Measurements from ENCODE around the gene SOAT2.

DNA sequence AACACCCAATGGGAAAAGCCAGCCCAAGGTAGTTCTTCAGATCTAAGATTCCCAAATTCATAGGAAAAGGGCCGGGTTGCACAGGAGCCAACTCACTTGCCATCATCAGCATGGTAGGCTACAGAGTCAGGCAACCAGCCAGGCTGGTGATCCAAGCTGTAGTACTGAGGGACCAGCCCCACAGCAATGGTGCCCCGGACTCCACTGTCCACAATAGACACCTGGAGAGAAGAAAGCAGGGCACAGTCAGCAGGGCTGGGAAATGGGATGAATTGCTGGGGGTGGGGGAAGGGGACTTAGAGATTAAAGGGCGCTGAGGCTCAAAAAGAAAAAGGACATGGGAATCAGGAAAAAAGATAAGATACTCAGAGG is 28.3 kb upstream of the SOAT2 start:
- TF ChIP-seq, protein P1, sequence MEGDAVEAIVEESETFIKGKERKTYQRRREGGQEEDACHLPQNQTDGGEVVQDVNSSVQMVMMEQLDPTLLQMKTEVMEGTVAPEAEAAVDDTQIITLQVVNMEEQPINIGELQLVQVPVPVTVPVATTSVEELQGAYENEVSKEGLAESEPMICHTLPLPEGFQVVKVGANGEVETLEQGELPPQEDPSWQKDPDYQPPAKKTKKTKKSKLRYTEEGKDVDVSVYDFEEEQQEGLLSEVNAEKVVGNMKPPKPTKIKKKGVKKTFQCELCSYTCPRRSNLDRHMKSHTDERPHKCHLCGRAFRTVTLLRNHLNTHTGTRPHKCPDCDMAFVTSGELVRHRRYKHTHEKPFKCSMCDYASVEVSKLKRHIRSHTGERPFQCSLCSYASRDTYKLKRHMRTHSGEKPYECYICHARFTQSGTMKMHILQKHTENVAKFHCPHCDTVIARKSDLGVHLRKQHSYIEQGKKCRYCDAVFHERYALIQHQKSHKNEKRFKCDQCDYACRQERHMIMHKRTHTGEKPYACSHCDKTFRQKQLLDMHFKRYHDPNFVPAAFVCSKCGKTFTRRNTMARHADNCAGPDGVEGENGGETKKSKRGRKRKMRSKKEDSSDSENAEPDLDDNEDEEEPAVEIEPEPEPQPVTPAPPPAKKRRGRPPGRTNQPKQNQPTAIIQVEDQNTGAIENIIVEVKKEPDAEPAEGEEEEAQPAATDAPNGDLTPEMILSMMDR (IDR thresholded peaks at IDR 0.05; ENCODE audit: low read depth, low read length) = no peak
- no peak for TF ChIP-seq POLR2A (IDR thresholded peaks at IDR 0.05; ENCODE audit: extremely low read depth, insufficient read length)
- TF ChIP-seq, protein P2, sequence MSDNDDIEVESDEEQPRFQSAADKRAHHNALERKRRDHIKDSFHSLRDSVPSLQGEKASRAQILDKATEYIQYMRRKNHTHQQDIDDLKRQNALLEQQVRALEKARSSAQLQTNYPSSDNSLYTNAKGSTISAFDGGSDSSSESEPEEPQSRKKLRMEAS (IDR thresholded peaks at IDR 0.05; ENCODE audit: low read depth, low read length) = no peak
